Right atrium auricular region (tissue), 2 donors: ENCODE data around the gene ARF5. TPM values are rescaled to one million over a fixed set of nuclear protein-coding genes. Genes with fewer than 3 reads are reported as not detected.

Experiments used
- DNase-seq: peaks from one replicate; pipeline ENCODE4 v3.0.0-alpha.2; 2019; ENCODE audit warnings: low spot score
- H3K27ac ChIP-seq, 2 donors: fragments of 200-600 bp; sonication (generic); 1 replicate in 1 of 2; 2 replicates in 1 of 2; pipeline ENCODE4 v1.5.1; 2016 to 2019
- H3K27me3 ChIP-seq, 2 donors: fragments of 200-600 bp; sonication (generic); one replicate each; pipeline versions ENCODE4 v1.5.1 to v1.6.0; 2017 to 2019
- H3K36me3 ChIP-seq: fragments of 200-600 bp; sonication (generic); one replicate; pipeline ENCODE4 v1.5.1; 2016
- H3K4me1 ChIP-seq, 2 donors: fragments of 200-600 bp; sonication (generic); one replicate each; pipeline versions ENCODE4 v1.5.1 to v1.6.0; 2017 to 2019
- H3K4me3 ChIP-seq, 2 donors: fragments of 200-600 bp; sonication (generic); 1 replicate in 1 of 2; 2 replicates in 1 of 2; pipeline ENCODE4 v1.5.1; 2017 to 2019; ENCODE audit warnings: mild to moderate bottlenecking in 1 of 2, moderate library complexity in 1 of 2
- H3K9me3 ChIP-seq, 2 donors: fragments of 200-600 bp; sonication (generic); one replicate each; pipeline ENCODE4 v1.5.1; 2019
- CTCF ChIP-seq, 2 donors: fragments of 200-600 bp; sonication (generic); IDR thresholded peaks; one replicate each; pipeline ENCODE4 v1.5.1; 2019; ENCODE audit warnings: antibody characterized with exemption in 2 of 2
- total RNA-seq, 2 donors: library from RNA; depleted of rRNA; stranded (reverse); fragments of >200 nt; gene quantifications; one replicate each; pipeline ENCODE4 v1.1.0, GENCODE V29; 2016

ARF5 gene
- total RNA-seq, 2 donors from 2014 or later: 127 to 146 TPM

GRCh38 chr7:127589896-127590295, 1.7 kb downstream of the ARF5 start:
- Histone ChIP-seq H3K4me1 (peaks cover 0 to 24% of the 10 kb centered on the region in 2 donors), H3K4me3 (no peak overlapping the region), H3K36me3 (peaks cover 18% of the 10 kb centered on the region), H3K27ac (peak overlapping the region in 1 of 2 donors; percentile 93), H3K9me3 (no peaks in the 10 kb centered on the region), H3K27me3 (no peaks in the 10 kb centered on the region)
- no peak for DNase-seq
- no peak for TF ChIP-seq CTCF (IDR thresholded peaks at IDR 0.05)

- no peak overlapping the region for H3K4me3 ChIP-seq
- no peak overlapping the region for H3K27ac ChIP-seq
- H3K4me1 ChIP-seq: peaks cover 0 to 18% of the 10 kb centered on the region in 2 donors
- H3K36me3 ChIP-seq: peaks cover 18% of the 10 kb centered on the region
- TF ChIP-seq CTCF (IDR thresholded peaks at IDR 0.05): no peak
- H3K9me3 ChIP-seq: no peaks in the 10 kb centered on the region
- no peak for DNase-seq
- H3K27me3 ChIP-seq: no peaks in the 10 kb centered on the region
These were observed 3.0 kb downstream of the ARF5 start for GRCh38 chr7:127591189-127591588.

GRCh38 chr7:127591591-127591990, 3.4 kb downstream of the ARF5 start:
- Histone ChIP-seq H3K4me1 (peaks cover 0 to 18% of the 10 kb centered on the region in 2 donors), H3K4me3 (no peak overlapping the region), H3K27ac (no peak overlapping the region), H3K27me3 (no peaks in the 10 kb centered on the region), H3K9me3 (no peaks in the 10 kb centered on the region), H3K36me3 (peaks cover 18% of the 10 kb centered on the region)
- DNase-seq: no peak
- TF ChIP-seq CTCF (IDR thresholded peaks at IDR 0.05): no peak

GRCh38 chr7:127592550-127592949, 4.3 kb downstream of the ARF5 start:
- TF ChIP-seq CTCF (IDR thresholded peaks at IDR 0.05): no peak
- H3K4me1 ChIP-seq: peaks cover 0 to 14% of the 10 kb centered on the region in 2 donors
- DNase-seq: no peak
- no peak overlapping the region for H3K4me3 ChIP-seq
- H3K27me3 ChIP-seq: no peaks in the 10 kb centered on the region
- H3K27ac ChIP-seq: no peak overlapping the region
- peaks cover 18% of the 10 kb centered on the region for H3K36me3 ChIP-seq
- H3K9me3 ChIP-seq: no peaks in the 10 kb centered on the region

GRCh38 chr7:127594490-127594889, 6.3 kb downstream of the ARF5 start:
- no peaks in the 10 kb centered on the region for H3K9me3 ChIP-seq
- H3K27me3 ChIP-seq: no peaks in the 10 kb centered on the region
- DNase-seq: no peak
- peaks cover 0 to 5% of the 10 kb centered on the region in 2 donors for H3K4me1 ChIP-seq
- H3K27ac ChIP-seq: no peak overlapping the region
- peaks cover 18% of the 10 kb centered on the region for H3K36me3 ChIP-seq
- TF ChIP-seq CTCF (IDR thresholded peaks at IDR 0.05): no peak
- no peak overlapping the region for H3K4me3 ChIP-seq

GRCh38 chr7:127595737-127596136, 7.5 kb downstream of the ARF5 start:
- no peaks in the 10 kb centered on the region for H3K4me1 ChIP-seq
- H3K36me3 ChIP-seq: peaks cover 14% of the 10 kb centered on the region
- no peak for TF ChIP-seq CTCF (IDR thresholded peaks at IDR 0.05)
- no peak overlapping the region for H3K4me3 ChIP-seq
- no peaks in the 10 kb centered on the region for H3K9me3 ChIP-seq
- DNase-seq: no peak
- H3K27ac ChIP-seq: no peak overlapping the region
- H3K27me3 ChIP-seq: no peaks in the 10 kb centered on the region
